HepG2 (cell line): ENCODE data around the gene RALY. TPM values are rescaled to one million over a fixed set of nuclear protein-coding genes. Genes with fewer than 3 reads are reported as not detected.

Source experiments
- CBFB ChIP-seq: sonication (generic); formaldehyde crosslinking; IDR thresholded peaks from 2 replicates; pipeline ENCODE4 v1.4.0; 2020; ENCODE audit warnings: missing genetic modification reagents
- CREB3 ChIP-seq: sonication (generic); formaldehyde crosslinking; IDR thresholded peaks from 2 replicates; pipeline ENCODE4 v1.5.0; 2020; ENCODE audit warnings: missing genetic modification reagents
- FOXJ3 ChIP-seq: sonication (generic); formaldehyde crosslinking; IDR thresholded peaks from 2 replicates; pipeline ENCODE4 v1.4.0; 2020; ENCODE audit warnings: missing genetic modification reagents, mild to moderate bottlenecking, borderline replicate concordance
- HHEX ChIP-seq: IDR thresholded peaks from 2 replicates; pipeline ENCODE4 v1.6.1; 2016; ENCODE audit warnings: control low read depth
- HIVEP1 ChIP-seq: sonication (generic); formaldehyde crosslinking; IDR thresholded peaks from 2 replicates; pipeline ENCODE4 v1.4.0; 2020; ENCODE audit warnings: mild to moderate bottlenecking, missing genetic modification reagents
- HNRNPH1 ChIP-seq: fragments of 200-400 bp; formaldehyde crosslinking; optimal IDR thresholded peaks from 2 replicates; pipeline ENCODE3; 2017; ENCODE audit warnings: mild to moderate bottlenecking, low read depth, low read length
- HNRNPUL1 ChIP-seq: fragments of 200-400 bp; formaldehyde crosslinking; IDR thresholded peaks from 2 replicates; pipeline ENCODE4 v1.6.1; 2017; ENCODE audit warnings: low read depth, mild to moderate bottlenecking, low read length, moderate library complexity
- KDM5A ChIP-seq: fragments of 200-600 bp; sonication (generic); IDR thresholded peaks from 2 replicates; pipeline ENCODE4 v1.7.0; 2018; ENCODE audit warnings: antibody characterized with exemption, mild to moderate bottlenecking, low read length, borderline replicate concordance
- NFYB ChIP-seq: sonication (generic); formaldehyde crosslinking; IDR thresholded peaks from 2 replicates; pipeline ENCODE4 v1.4.0; 2020; ENCODE audit warnings: missing genetic modification reagents
- POLR2G ChIP-seq: fragments of 200-400 bp; formaldehyde crosslinking; IDR thresholded peaks from 2 replicates; pipeline ENCODE4 v1.6.1; 2018; ENCODE audit warnings: mild to moderate bottlenecking, low read depth, low read length, moderate library complexity
- RBM39 ChIP-seq: fragments of 200-400 bp; formaldehyde crosslinking; IDR thresholded peaks from one replicate; pipeline ENCODE4 v1.6.1; 2018; ENCODE audit warnings: antibody characterized with exemption, mild to moderate bottlenecking, low read depth, low read length; ENCODE audit not compliant: poor library complexity, severe bottlenecking
- REPIN1 ChIP-seq: sonication (generic); formaldehyde crosslinking; IDR thresholded peaks from 2 replicates; pipeline ENCODE4 v1.8.0; 2022; ENCODE audit warnings: missing genetic modification reagents, low read depth, mild to moderate bottlenecking, borderline replicate concordance
- SKI ChIP-seq: fragments of 450-650 bp; IDR thresholded peaks from one replicate; pipeline ENCODE4 v1.6.1; 2018; ENCODE audit warnings: mild to moderate bottlenecking; ENCODE audit not compliant: partially characterized antibody
- ZBTB21 ChIP-seq: sonication (generic); formaldehyde crosslinking; IDR thresholded peaks from 2 replicates; pipeline ENCODE4 v1.4.0; 2020; ENCODE audit warnings: missing genetic modification reagents
- ZFP91 ChIP-seq: sonication (generic); formaldehyde crosslinking; IDR thresholded peaks from 2 replicates; pipeline ENCODE4 v1.9.0; 2022; ENCODE audit warnings: missing genetic modification reagents, mild to moderate bottlenecking, borderline replicate concordance
- ZHX2 ChIP-seq, 2 experiments: sonication (generic) in 1 of 2; formaldehyde crosslinking in 1 of 2; IDR thresholded peaks; 2 replicates each; pipeline versions ENCODE4 v1.6.1 to v1.9.0; 2014 to 2022; ENCODE audit warnings: antibody characterized with exemption in 1 of 2, borderline replicate concordance in 1 of 2, inconsistent platforms in 1 of 2, low read depth in 1 of 2, missing genetic modification reagents in 1 of 2
- ZNF205 ChIP-seq: IDR thresholded peaks from 2 replicates; pipeline ENCODE4 v1.6.1; 2018; ENCODE audit warnings: missing biosample characterization, missing genetic modification reagents
- ZNF276 ChIP-seq: sonication (generic); formaldehyde crosslinking; IDR thresholded peaks from 2 replicates; pipeline ENCODE4 v1.4.0; 2020; ENCODE audit warnings: mild to moderate bottlenecking, low read depth, missing genetic modification reagents
- ZNF550 ChIP-seq: sonication (generic); formaldehyde crosslinking; IDR thresholded peaks from 2 replicates; pipeline ENCODE4 v1.4.0; 2020; ENCODE audit warnings: mild to moderate bottlenecking, missing genetic modification reagents, borderline replicate concordance
- polyA plus RNA-seq, 8 experiments: library from polyadenylated mRNA; depleted of rRNA in 3 of 8; stranded (reverse) in 7 of 8; unstranded in 1 of 8; fragments of >200 nt; fragmentation: Illumina TruSeq in 4 of 8; extraction: Trizol in 4 of 8; gene quantifications; 2 replicates each; pipeline versions ENCODE4 v1.2.1 to v1.2.3, GENCODE V29; 2011 to 2016; ENCODE audit warnings: low read depth in 4 of 8, missing spikeins in 1 of 8, mixed read lengths in 1 of 8; ENCODE audit not compliant: insufficient read depth in 1 of 8
- total RNA-seq, 5 experiments: library from RNA; depleted of rRNA; stranded (reverse); fragments of >200 nt; fragmentation: Illumina TruSeq; extraction: Trizol; gene quantifications; 2 replicates each; pipeline ENCODE4 v1.2.3, GENCODE V29; 2016; ENCODE audit warnings: low read depth in 1 of 5

The RALY gene
- total and polyA plus RNA-seq, 2 of the 13 experiments (the other 11 are each of a cell fraction or from before 2014, with no cell fraction given) = 178 to 186 TPM

GRCh38 chr20:33991502-33991901 lies 2.2 kb upstream of the RALY start (continued):
- no peak for TF ChIP-seq ZHX2 (IDR thresholded peaks at IDR 0.05; ENCODE audit: low read depth)
- TF ChIP-seq ZHX2 (CRISPR knock-in tag; IDR thresholded peaks at IDR 0.05; ENCODE audit: borderline replicate concordance) = no peak
- no peak for TF ChIP-seq ZNF205 (CRISPR knock-in tag)
- 0 out of 2 replicates have a peak, but pooled peaks have one; percentile 47 for TF ChIP-seq POLR2G
- no peak for TF ChIP-seq HIVEP1 (CRISPR knock-in tag)
- TF ChIP-seq ZBTB21 (CRISPR knock-in tag) = 0 out of 2 replicates have a peak, but pooled peaks have one; percentile 9
- no peak for TF ChIP-seq CBFB (CRISPR knock-in tag)
- no peak for TF ChIP-seq HHEX
- no peak for TF ChIP-seq FOXJ3 (CRISPR knock-in tag)
- no peak for TF ChIP-seq ZFP91
- TF ChIP-seq SKI = no peak
- TF ChIP-seq ZNF550 = no peak
- no peak for TF ChIP-seq HNRNPH1
- peak; percentile 17; the same call in 1 of the 2 replicates for TF ChIP-seq NFYB (CRISPR knock-in tag)
- no peak for TF ChIP-seq ZNF276 (CRISPR knock-in tag)
- 0 out of 2 replicates have a peak, but pooled peaks have one; percentile 10 for TF ChIP-seq REPIN1
- no peak for TF ChIP-seq KDM5A
- TF ChIP-seq CREB3 (CRISPR knock-in tag) = no peak
- TF ChIP-seq HNRNPUL1 = no peak
- TF ChIP-seq RBM39 = no peak
